ENCODE data around the gene SPRR2G.

- TF ChIP-seq GATA2 (IDR thresholded peaks at IDR 0.05; ENCODE audit: low read depth, low read length) (no peak), GATA3 (IDR thresholded peaks at IDR 0.05; ENCODE audit: low read depth, low read length) (no peak)
Observed at GRCh38 chr1:153100245-153100644, 50.4 kb downstream of the SPRR2G start.
